ENCODE results near the gene RPL18. TPM values are rescaled to one million over a fixed set of nuclear protein-coding genes. Genes with fewer than 3 reads are reported as not detected.

Gene RPL18
- total RNA-seq, 1 donor from 2014 or later: 997 TPM

DNA sequence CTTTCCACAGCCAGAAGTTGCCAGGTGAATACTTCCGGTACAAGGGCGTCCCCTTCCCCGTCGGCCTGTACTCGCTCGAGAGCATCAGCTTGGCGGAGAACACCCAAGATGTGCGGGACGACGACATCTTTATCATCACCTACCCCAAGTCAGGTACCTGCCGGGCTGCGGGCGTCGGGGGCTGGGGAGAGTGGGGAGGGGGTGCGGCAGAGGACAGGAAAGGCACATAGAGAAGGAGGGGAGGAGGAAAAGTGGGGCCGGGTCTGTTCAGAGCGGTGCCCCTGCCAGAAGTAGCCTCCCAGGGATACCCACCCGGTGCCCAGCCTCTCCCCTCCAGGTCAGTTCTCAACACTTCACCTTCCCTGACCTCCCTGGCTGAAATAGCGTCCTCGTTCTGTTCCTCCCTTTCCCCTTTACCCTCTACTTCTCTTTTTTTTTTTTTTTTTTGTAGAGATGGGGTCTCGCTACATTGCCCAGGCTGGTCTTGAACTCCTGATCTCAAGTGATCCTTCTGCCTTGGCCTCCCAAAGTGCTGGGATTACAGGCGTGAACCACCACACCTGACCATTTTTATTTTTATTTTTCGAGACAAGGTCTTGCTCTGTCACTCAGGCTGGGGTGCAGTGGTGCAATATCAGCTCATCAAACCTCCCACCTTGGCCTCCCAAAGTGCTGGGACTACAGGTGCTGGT lies 42.9 kb downstream of the RPL18 start:
- TF ChIP-seq, protein P1, sequence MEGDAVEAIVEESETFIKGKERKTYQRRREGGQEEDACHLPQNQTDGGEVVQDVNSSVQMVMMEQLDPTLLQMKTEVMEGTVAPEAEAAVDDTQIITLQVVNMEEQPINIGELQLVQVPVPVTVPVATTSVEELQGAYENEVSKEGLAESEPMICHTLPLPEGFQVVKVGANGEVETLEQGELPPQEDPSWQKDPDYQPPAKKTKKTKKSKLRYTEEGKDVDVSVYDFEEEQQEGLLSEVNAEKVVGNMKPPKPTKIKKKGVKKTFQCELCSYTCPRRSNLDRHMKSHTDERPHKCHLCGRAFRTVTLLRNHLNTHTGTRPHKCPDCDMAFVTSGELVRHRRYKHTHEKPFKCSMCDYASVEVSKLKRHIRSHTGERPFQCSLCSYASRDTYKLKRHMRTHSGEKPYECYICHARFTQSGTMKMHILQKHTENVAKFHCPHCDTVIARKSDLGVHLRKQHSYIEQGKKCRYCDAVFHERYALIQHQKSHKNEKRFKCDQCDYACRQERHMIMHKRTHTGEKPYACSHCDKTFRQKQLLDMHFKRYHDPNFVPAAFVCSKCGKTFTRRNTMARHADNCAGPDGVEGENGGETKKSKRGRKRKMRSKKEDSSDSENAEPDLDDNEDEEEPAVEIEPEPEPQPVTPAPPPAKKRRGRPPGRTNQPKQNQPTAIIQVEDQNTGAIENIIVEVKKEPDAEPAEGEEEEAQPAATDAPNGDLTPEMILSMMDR (IDR thresholded peaks at IDR 0.05): no peak
- Histone ChIP-seq H3K36me3 (no peaks in the 10 kb centered on the region), H3K4me3 (no peak overlapping the region), H3K27ac (no peak overlapping the region), H3K9me3 (no peaks in the 10 kb centered on the region), H3K27me3 (ENCODE audit: low read depth) (no peaks in the 10 kb centered on the region), H3K4me1 (peaks cover 5% of the 10 kb centered on the region)
- DNase-seq (no peak), ATAC-seq (no peak)
- intact Hi-C loops (cut with DNase I): no loop called here

DNA sequence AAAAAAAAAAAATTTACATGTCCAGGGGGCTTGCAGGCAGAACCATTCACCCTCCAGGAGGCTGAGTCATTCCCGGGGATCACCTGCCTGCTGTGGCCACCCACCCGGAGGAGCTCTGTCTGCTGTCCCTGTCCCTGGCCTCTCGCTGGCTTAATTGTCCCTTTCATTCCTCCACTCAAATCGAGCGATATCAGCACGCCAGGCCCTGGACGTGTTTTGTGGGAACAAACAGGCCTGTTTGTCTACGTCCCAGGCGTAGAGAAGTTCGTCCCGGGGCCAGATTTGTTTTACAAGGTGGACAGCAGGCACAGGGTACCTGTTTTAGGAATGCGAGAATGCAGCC lies 45.8 kb downstream of the RPL18 start:
- Histone ChIP-seq H3K27ac (peak overlapping the region; percentile 3), H3K36me3 (no peaks in the 10 kb centered on the region), H3K27me3 (ENCODE audit: low read depth) (peaks cover 7% of the 10 kb centered on the region), H3K4me1 (peaks cover 12% of the 10 kb centered on the region), H3K4me3 (no peak overlapping the region), H3K9me3 (no peaks in the 10 kb centered on the region)
- intact Hi-C loops (cut with DNase I): no loop called here
- TF ChIP-seq, protein P1 (IDR thresholded peaks at IDR 0.05): no peak
- no peak for DNase-seq
- ATAC-seq: no peak

- Histone ChIP-seq H3K27ac (peak overlapping the region; percentile 41), H3K4me1 (peaks cover 21% of the 10 kb centered on the region), H3K27me3 (ENCODE audit: low read depth) (peaks cover 7% of the 10 kb centered on the region), H3K4me3 (no peak overlapping the region), H3K9me3 (no peaks in the 10 kb centered on the region), H3K36me3 (no peaks in the 10 kb centered on the region)
- intact Hi-C loops (cut with DNase I): no loop called here
- TF ChIP-seq, protein P1 (IDR thresholded peaks at IDR 0.05): no peak
- DNase-seq (peak; percentile 76), ATAC-seq (peak; percentile 79 to 81)
Observed at GRCh38 chr19:48571378-48572162, 47.4 kb downstream of the RPL18 start.

DNA sequence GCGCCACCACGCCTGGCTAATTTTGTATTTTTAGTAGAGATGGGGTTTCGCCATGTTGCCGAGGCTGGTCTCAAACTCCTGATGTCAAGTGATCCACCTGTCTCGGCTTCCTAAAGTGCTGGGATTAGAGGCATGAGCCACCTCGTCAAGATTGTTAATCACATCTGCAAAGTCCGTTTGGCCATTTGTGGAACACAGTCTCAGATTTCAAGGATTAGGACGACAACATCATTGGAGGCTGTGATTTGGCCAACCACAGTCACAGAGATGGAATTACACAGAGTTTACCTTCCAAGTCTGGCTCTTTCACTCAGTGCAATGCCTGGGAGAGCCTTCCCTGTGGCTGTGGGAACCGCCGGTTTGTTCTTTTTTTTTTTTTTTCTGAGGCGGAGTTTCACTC lies 49.2 kb downstream of the RPL18 start:
- peaks cover 21% of the 10 kb centered on the region for H3K4me1 ChIP-seq
- H3K4me3 ChIP-seq: no peak overlapping the region
- DNase-seq: no peak
- no peaks in the 10 kb centered on the region for H3K36me3 ChIP-seq
- intact Hi-C loops (cut with DNase I): no loop called here
- ATAC-seq: no peak
- H3K9me3 ChIP-seq: no peaks in the 10 kb centered on the region
- H3K27me3 ChIP-seq (ENCODE audit: low read depth): peaks cover 7% of the 10 kb centered on the region
- TF ChIP-seq, protein P1 (IDR thresholded peaks at IDR 0.05): no peak
- no peak overlapping the region for H3K27ac ChIP-seq

- peak; percentile 91 to 93 for ATAC-seq
- intact Hi-C loops (cut with DNase I): no loop called here
- Histone ChIP-seq H3K27me3 (ENCODE audit: low read depth) (peaks cover 7% of the 10 kb centered on the region), H3K36me3 (no peaks in the 10 kb centered on the region), H3K27ac (peak overlapping the region; percentile 59), H3K4me3 (no peak overlapping the region), H3K9me3 (no peaks in the 10 kb centered on the region), H3K4me1 (peaks cover 16% of the 10 kb centered on the region)
- TF ChIP-seq, protein P1 (IDR thresholded peaks at IDR 0.05): no peak
- DNase-seq: peak; percentile 85
Observed at GRCh38 chr19:48568345-48568886, 50.6 kb downstream of the RPL18 start.

Other genes starting within 250 kb of the RPL18 start
- gene KDELR1, start 227.6 kb downstream of the RPL18 start, total RNA-seq: 137 TPM
- gene GRIN2D, start 225.5 kb downstream of the RPL18 start, total RNA-seq: 0.95 TPM
- gene GRWD1, start 173.2 kb downstream of the RPL18 start, total RNA-seq: 25.8 TPM
- gene KCNJ14, start 163.6 kb downstream of the RPL18 start, total RNA-seq: 0.71 TPM
- 75.2 TPM for gene CYTH2, start 149.8 kb downstream of the RPL18 start, total RNA-seq
- 7.1 TPM for gene LMTK3, start 107.3 kb downstream of the RPL18 start, total RNA-seq
- gene SULT2B1, start 67.0 kb downstream of the RPL18 start, total RNA-seq: 14.4 TPM
- gene SPACA4, start 12.4 kb downstream of the RPL18 start, total RNA-seq: not detected
- 34.1 TPM for gene FAM83E, start 4.1 kb downstream of the RPL18 start, total RNA-seq
- gene SPHK2, start 328 bp upstream of the RPL18 start, total RNA-seq: 23.8 TPM
- 17.7 TPM for gene DBP, start 18.2 kb upstream of the RPL18 start, total RNA-seq
- gene CA11, start 27.0 kb upstream of the RPL18 start, total RNA-seq: 7.8 TPM
- gene NTN5, start 53.8 kb upstream of the RPL18 start, total RNA-seq: 0.24 TPM
- gene FUT2, start 76.8 kb upstream of the RPL18 start, total RNA-seq: 1.2 TPM
- 1.5 TPM for gene MAMSTR, start 100.5 kb upstream of the RPL18 start, total RNA-seq
- 33.4 TPM for gene RASIP1, start 121.4 kb upstream of the RPL18 start, total RNA-seq
- 2.9 TPM for gene IZUMO1, start 127.7 kb upstream of the RPL18 start, total RNA-seq
- gene FUT1, start 133.5 kb upstream of the RPL18 start, total RNA-seq: 13.2 TPM
- gene FGF21, start 136.3 kb upstream of the RPL18 start, total RNA-seq: not detected
- gene BCAT2, start 191.9 kb upstream of the RPL18 start, total RNA-seq: 60.7 TPM
- 22.7 TPM for gene HSD17B14, start 217.3 kb upstream of the RPL18 start, total RNA-seq
- gene PLEKHA4, start 249.4 kb upstream of the RPL18 start, total RNA-seq: 21.2 TPM

All from lower lobe of right lung (tissue), 2 donors.